Measurements from ENCODE around the gene PID1. TPM values are rescaled to one million over a fixed set of nuclear protein-coding genes. Genes with fewer than 3 reads are reported as not detected.

Gene PID1, protein sequence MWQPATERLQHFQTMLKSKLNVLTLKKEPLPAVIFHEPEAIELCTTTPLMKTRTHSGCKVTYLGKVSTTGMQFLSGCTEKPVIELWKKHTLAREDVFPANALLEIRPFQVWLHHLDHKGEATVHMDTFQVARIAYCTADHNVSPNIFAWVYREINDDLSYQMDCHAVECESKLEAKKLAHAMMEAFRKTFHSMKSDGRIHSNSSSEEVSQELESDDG
- polyA plus RNA-seq (2011; rRNA removed) (1.5 and 1.8 TPM in 2 replicates), polyA minus RNA-seq (2011; rRNA and poly(A)+ RNA removed) (2.0 and 3.3 TPM in 2 replicates)

DNA sequence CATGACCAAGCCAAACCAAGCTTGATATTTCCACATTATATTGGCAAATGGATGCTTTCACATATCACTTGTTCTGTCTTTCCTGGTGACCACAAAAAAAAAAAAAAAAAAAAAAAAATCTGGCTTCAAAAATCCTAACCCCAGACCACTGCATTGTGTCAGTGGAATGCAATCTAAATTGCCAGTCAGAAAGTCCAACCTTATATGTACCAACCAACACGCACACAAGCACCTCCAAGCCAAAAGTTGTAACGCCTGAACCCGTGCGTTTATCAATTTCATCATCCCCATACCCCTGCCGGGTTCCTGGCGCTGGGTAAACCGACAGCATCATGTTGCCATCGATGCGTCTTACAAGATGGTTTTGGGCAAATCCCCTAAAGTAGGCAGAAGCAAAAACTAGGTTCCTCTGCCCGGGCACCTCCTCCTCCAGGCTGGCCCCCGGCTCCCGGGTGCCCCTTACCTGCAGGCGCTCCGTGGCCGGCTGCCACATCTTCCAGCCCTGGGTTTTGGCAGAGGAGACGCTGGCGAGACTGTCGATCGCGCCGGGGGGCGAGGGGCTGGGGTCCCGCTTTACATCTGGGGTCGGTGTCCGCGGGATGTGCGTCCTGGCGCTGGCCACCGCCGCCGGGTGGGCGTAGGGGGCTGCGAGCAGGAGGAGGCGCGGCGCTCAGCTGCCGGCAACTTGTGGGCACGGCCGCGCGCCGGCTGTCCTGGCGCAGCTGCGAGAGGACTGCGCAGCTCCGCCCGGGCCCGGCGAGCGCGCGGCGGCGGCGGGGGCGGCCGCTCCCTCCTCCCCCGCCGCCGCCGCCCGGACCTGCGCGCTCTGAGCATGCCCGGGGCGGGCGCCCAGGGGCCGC, at the start of gene PID1:
Gene PID1 (minus strand): TSS at position 737 of the 860 bp plus-strand sequence. CDS start 244 bp downstream, at position 493.
- H3K9me3 ChIP-seq (ENCODE audit: control insufficient read depth, insufficient read depth, low read length), result no peaks in the 10 kb centered on the region; the same call in 1 of the 2 replicates
- peak within 1 kb of the TSS; percentile 63 for H3K4me3 ChIP-seq (ENCODE audit: low read depth, low read length)
- ChIA-PET CTCF (interaction anchor here (0.6 kb wide), 1 partner anchor 1221 kb away, joined by 3 read pairs; no protein-coding TSS in a partner anchor), POLR2A (interaction anchor here (0.6 kb wide), 1 partner anchor 149 kb away, joined by 6 read pairs; no protein-coding TSS in a partner anchor)
- TF ChIP-seq, protein P1, sequence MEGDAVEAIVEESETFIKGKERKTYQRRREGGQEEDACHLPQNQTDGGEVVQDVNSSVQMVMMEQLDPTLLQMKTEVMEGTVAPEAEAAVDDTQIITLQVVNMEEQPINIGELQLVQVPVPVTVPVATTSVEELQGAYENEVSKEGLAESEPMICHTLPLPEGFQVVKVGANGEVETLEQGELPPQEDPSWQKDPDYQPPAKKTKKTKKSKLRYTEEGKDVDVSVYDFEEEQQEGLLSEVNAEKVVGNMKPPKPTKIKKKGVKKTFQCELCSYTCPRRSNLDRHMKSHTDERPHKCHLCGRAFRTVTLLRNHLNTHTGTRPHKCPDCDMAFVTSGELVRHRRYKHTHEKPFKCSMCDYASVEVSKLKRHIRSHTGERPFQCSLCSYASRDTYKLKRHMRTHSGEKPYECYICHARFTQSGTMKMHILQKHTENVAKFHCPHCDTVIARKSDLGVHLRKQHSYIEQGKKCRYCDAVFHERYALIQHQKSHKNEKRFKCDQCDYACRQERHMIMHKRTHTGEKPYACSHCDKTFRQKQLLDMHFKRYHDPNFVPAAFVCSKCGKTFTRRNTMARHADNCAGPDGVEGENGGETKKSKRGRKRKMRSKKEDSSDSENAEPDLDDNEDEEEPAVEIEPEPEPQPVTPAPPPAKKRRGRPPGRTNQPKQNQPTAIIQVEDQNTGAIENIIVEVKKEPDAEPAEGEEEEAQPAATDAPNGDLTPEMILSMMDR (IDR thresholded peaks at IDR 0.05; ENCODE audit: low read depth, low read length), result no peak
- DNase-seq (ENCODE audit: low read depth, low spot score), result no peak
- no peaks in the 10 kb centered on the region for H3K27me3 ChIP-seq (ENCODE audit: control insufficient read depth, insufficient read depth, low read length)
- no peak within 1 kb of the TSS for H3K27ac ChIP-seq (ENCODE audit: low read depth, low read length)

DNA sequence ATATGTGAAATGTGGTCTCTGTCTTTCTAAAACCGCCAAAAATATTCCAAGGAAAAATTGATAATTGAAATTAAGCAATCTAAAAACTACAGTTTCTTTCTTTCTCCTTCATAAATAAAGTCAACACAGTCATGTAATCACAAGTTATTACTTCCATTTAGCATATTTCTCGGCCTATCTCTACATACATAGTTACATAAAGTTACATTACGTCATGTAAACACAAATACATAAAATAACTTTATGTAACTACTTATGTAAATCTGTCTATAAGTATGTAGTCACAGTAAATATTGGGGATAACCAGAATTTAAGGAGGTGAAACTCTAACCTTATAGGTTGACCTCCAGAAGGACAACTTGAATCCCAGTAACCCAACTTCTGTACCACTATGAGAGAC, 48.5 kb upstream of the PID1 start:
- ChIA-PET CTCF (no interaction called here), POLR2A (no interaction called here)
- Histone ChIP-seq H3K9me3 (ENCODE audit: control insufficient read depth, insufficient read depth, low read length) (peaks cover 5% of the 10 kb centered on the region), H3K27me3 (ENCODE audit: control insufficient read depth, insufficient read depth, low read length) (no peaks in the 10 kb centered on the region), H3K4me3 (ENCODE audit: low read depth, low read length) (no peak overlapping the region), H3K27ac (ENCODE audit: low read depth, low read length) (no peak overlapping the region)
- TF ChIP-seq, protein P1 (IDR thresholded peaks at IDR 0.05; ENCODE audit: low read depth, low read length), result no peak
- DNase-seq (ENCODE audit: low read depth, low spot score), result no peak

DNA sequence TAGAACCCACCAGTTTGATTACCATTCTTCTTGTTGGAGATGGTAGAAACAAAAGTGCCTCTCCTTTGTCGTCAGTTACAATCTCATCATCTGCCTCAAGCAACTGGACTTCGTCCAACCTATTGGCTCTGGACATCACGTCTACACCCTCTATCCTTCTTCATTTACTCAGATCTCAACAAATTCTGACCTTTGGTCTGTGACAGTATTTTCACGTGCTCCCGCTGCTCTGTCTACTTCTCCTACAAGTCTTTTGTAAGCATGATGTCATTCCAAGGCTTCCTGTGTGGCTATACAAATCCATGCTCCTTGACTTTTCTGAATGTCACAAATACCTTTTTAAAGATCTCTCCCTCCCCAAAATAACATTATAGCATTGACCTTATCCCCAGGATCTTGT, 43.0 kb upstream of the PID1 start:
- CTCF ChIA-PET, result no interaction called here
- Histone ChIP-seq H3K27me3 (ENCODE audit: control insufficient read depth, insufficient read depth, low read length) (no peaks in the 10 kb centered on the region), H3K4me3 (ENCODE audit: low read depth, low read length) (no peak overlapping the region), H3K9me3 (ENCODE audit: control insufficient read depth, insufficient read depth, low read length) (no peaks in the 10 kb centered on the region), H3K27ac (ENCODE audit: low read depth, low read length) (no peak overlapping the region)
- no peak for DNase-seq (ENCODE audit: low read depth, low spot score)
- TF ChIP-seq, protein P1 (IDR thresholded peaks at IDR 0.05; ENCODE audit: low read depth, low read length), result no peak
- POLR2A ChIA-PET, result no interaction called here

DNA sequence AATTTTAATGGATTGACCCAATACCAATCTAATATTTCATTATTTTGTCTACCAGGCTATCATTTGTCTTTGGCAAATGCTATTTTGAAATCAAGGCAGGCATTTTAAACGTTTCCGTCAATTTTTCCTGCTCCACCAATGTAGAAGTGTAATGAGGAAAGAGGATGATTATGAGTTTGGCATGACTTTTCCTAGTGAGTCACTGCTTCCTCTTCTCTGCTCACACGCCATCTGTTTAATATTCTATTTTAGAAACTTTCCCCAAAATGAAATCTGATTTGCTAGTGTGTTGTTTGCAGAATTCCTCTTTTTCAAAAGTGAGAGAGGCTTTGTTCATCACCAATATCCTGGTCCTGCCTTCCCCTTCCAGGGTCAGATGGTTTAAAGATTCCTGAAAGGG, 42.5 kb upstream of the PID1 start:
- H3K4me3 ChIP-seq (ENCODE audit: low read depth, low read length), result no peak overlapping the region
- H3K27me3 ChIP-seq (ENCODE audit: control insufficient read depth, insufficient read depth, low read length), result no peaks in the 10 kb centered on the region
- H3K9me3 ChIP-seq (ENCODE audit: control insufficient read depth, insufficient read depth, low read length), result no peaks in the 10 kb centered on the region
- no peak for DNase-seq (ENCODE audit: low read depth, low spot score)
- TF ChIP-seq, protein P1 (IDR thresholded peaks at IDR 0.05; ENCODE audit: low read depth, low read length), result no peak
- POLR2A ChIA-PET, result no interaction called here
- no peak overlapping the region for H3K27ac ChIP-seq (ENCODE audit: low read depth, low read length)
- CTCF ChIA-PET, result no interaction called here

DNA sequence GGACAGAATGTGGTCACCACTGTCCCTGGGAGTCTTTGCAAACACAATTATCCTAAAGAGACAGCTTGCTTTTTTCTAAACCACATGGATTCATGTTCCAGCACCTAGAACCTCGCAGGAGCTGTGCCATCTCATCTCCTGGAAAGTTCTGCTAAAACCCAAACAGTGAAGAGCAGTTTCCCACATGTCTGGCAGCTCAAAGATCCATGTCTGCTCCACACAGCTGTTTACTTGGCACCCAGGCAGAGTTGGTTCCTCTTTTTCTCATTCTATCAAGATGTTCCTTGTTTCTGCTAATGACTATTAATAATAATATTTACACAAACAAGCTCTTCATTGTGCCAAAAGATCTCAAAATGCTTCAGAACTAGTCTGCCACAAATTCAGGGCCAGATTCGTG, 30.1 kb upstream of the PID1 start:
- DNase-seq (ENCODE audit: low read depth, low spot score), result no peak
- no peaks in the 10 kb centered on the region for H3K27me3 ChIP-seq (ENCODE audit: control insufficient read depth, insufficient read depth, low read length)
- H3K9me3 ChIP-seq (ENCODE audit: control insufficient read depth, insufficient read depth, low read length), result no peaks in the 10 kb centered on the region
- ChIA-PET CTCF (no interaction called here), POLR2A (no interaction called here)
- TF ChIP-seq, protein P1 (IDR thresholded peaks at IDR 0.05; ENCODE audit: low read depth, low read length), result no peak
- no peak overlapping the region for H3K4me3 ChIP-seq (ENCODE audit: low read depth, low read length)
- no peak overlapping the region for H3K27ac ChIP-seq (ENCODE audit: low read depth, low read length)

All from AG04450 (cell line).